Measurements from ENCODE around the gene FBRS.

GRCh38 chr16:30622455-30623032 lies 35.7 kb upstream of the FBRS start:
- TF ChIP-seq POLR2AphosphoS5 (IDR thresholded peaks at IDR 0.05): no peak
- TF ChIP-seq CTCF (IDR thresholded peaks at IDR 0.05): no peak
